ENCODE results near the gene ZBTB16.
"Not testable (repeated sequence)": the region's sequence is repeated elsewhere in the genome, so short reads cannot be mapped to it uniquely, and the experiment has no call there.

ZBTB16 gene

GRCh38 chr11:114044042-114044871 is 15.3 kb upstream of the ZBTB16 start:
- no peak for DNase-seq

- DNase-seq = no peak
Observed at GRCh38 chr11:114047327-114047726, 12.2 kb upstream of the ZBTB16 start.

DNA sequence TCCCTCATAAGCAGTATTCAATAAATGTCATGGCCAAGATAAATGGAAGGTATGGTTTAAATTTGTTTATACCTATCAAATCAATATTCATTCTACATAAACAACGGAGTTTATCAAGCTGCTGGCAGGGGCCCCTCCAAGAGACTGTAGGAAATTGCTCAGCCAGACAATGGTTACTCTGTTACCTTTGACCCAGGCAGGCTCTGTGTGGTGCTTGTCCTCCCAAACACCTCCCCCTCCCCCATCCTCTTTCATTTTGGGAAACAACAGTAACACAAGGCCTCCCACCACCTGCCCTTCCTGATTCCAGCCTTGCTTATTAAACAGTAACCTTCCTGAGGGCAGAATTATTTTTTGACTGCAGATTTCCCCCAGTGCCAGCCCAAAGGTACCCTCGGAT is 10.5 kb upstream of the ZBTB16 start:
- no peak for DNase-seq

DNA sequence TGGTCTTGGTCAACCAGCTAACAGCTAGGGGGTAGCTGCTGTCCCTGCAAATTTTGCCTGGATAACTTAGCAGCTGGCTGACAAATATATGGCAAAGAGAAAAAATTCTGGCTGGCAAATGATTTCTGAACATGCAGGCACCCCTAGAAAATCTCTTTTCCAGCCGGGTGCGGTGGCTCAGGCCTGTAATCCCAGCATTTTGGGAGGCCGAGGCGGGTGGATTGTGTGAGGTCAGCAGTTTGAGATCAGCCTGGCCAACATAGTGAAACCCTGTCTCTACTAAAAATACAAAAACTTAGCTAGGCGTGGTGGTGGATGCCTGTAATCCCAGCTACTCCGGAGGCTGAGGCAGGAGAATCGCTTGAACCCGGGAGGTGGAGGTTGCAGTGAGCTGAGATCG is 9.7 kb upstream of the ZBTB16 start:
- DNase-seq = not testable (repeated sequence)

GRCh38 chr11:114050258-114050927 is 9.1 kb upstream of the ZBTB16 start:
- DNase-seq = no peak

GRCh38 chr11:114051558-114051957 is 8.0 kb upstream of the ZBTB16 start:
- no peak for DNase-seq

- no peak for DNase-seq
Observed at GRCh38 chr11:114052160-114052559, 7.4 kb upstream of the ZBTB16 start.

DNA sequence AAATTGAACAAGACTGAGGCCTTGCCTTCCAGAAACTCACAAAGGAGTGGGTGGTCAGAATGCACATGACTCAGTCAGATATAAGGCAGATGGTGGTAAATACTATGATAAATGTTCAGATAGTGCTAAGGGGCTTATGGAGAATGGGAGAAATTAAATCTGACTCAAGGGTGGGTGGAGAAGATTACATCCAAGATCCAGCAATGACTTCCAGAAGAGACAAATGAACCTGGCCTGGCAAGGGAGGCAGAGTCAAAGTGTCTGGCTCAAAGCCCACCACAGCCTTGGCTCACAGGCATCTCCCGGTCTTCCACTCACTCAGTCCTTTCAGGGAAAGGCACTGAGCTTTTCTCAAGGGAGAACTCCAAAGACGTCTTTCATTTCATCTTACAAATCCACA is 6.1 kb upstream of the ZBTB16 start:
- no peak for DNase-seq

- no peak for DNase-seq
Observed at GRCh38 chr11:114054806-114055205, 4.7 kb upstream of the ZBTB16 start.

DNA sequence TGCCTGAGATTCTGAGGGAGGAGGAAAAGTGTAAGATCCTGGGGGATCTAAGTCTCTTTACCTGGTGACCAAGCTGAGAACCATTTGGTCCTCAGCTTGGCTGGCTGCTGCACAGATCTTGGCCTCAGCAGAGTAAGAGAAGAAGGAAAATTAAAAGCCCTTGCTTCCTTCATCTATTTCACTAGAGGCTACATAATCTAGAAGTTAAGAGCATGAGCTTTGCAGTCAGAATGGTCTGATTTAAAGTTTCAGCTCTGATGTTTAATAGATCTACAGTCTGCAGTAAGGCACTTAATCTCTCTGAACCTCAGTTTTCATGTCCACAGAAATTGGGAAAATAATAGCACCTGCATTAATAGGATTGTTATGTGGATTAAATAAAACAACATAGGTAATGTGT is 3.1 kb upstream of the ZBTB16 start:
- DNase-seq = no peak

GRCh38 chr11:114057147-114057546 is 2.4 kb upstream of the ZBTB16 start:
- no peak for DNase-seq

- no peak for DNase-seq
Observed at GRCh38 chr11:114057605-114058004, 1.9 kb upstream of the ZBTB16 start.

DNA sequence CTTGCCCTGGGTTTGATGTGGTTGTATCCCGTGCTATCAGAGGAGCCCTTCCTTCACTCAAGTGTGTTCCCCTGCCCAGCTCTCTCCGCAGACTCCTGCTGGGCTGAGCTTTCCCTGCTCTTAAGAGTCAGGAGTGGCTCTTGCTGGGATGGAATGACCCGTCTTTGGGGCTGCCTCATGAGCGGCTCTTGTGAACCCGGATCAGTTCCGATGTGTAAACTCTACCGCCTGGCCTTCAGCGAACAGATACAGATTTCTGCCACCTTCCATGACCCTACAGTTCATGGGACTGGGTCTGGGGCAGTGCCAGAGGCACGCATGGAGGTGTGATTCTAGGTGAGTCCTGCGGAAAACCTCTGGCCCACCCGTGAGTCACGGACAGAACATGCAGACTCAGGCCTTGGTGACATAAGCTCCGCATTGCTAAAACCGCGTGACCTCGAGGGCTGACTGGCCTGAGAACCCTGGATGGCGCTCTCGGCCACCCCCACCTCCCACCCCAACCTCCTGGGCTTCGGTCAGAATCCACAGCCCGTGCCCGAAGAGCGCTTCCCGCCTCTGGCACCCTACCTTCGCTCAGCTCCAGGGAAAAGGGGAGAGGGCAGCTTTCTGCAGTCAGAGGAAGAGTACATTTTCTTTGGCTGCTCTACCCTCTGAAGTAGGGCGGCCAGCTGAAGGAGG is 1.3 kb upstream of the ZBTB16 start:
- DNase-seq = no peak

DNA sequence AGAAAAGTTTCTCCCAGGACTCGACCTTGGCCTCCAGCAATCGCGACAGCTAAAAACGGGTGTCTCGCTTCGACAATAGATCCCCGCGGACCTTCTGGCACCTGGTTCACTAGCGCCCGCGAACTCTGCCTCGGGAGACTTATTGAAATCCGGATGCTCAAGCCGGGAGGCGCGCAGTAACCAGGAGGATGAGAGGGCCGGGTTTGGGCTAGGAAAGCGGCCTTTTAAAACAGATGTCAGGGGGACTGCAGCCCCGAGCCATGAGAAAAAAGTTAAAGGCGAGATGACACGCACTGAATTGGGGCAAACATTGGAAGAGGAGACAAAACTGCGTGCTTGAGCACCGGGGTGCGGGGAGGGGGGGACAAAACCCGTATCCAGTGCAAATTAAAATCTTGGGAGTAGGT is 637 bp upstream of the ZBTB16 start:
- no peak for DNase-seq

- DNase-seq = no peak
Observed at GRCh38 chr11:114059984-114060391, 477 bp downstream of the ZBTB16 start.

DNA sequence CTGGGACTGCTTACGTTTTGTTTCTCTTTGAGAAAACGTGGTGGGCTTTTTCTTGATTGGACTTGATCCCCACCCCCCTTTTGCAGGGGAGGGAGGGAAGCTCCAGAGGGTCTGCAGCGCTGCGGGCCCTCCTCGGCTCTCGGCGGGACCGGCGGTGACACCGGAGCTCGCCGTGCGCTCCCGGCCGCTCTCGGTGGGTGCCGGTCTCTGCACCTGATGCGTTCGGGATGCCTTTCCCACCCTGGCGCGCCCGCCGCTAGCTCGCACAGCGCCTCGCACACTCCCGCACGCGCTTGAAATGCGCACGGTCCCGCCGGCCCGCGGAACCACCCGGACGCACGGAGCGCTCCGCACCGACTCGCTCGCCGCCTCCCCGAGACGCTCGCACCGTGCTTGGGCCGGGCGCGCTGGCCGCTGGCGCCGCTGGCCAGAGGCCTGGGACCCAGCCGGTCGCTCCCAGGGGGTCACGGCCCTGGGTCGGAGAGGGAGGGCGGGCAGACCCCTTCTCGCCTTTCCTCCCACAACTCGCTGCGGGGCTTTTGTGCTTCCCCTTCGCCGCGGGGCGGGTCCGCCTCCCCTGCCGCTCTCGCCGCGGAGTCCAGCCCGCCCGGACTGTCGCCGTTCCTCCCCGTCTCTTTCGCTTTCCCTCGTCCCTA is 1.0 kb downstream of the ZBTB16 start:
- DNase-seq = no peak

GRCh38 chr11:114061048-114061680 is 1.7 kb downstream of the ZBTB16 start:
- DNase-seq = no peak

DNA sequence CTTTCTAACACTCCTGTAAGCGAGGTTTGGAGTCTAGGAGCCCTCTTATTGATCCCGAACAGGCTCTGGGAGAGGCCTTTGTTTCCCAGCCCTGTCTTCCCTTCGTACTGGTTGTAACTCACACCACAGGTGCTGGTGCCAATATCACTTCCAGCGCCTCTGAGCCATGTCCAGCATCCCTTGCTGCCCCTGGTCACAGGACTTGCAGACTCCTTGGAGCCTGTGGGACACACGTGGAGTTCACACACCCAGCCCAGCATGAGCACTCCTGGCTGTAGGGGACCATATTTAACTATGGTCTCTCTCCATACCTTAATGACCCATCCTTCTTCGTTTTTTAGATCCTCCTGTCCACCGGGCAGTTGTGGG is 2.2 kb downstream of the ZBTB16 start:
- DNase-seq = no peak

- no peak for DNase-seq
Observed at GRCh38 chr11:114062272-114062671, 2.8 kb downstream of the ZBTB16 start.

GRCh38 chr11:114063149-114063828 is 3.8 kb downstream of the ZBTB16 start:
- DNase-seq = no peak

DNA sequence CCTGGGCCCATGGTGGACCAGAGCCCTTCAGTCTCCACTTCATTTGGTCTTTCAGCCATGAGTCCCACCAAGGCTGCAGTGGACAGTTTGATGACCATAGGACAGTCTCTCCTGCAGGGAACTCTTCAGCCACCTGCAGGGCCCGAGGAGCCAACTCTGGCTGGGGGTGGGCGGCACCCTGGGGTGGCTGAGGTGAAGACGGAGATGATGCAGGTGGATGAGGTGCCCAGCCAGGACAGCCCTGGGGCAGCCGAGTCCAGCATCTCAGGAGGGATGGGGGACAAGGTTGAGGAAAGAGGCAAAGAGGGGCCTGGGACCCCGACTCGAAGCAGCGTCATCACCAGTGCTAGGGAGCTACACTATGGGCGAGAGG is 4.3 kb downstream of the ZBTB16 start:
- DNase-seq = no peak

- no peak for DNase-seq
Observed at GRCh38 chr11:114064216-114064615, 4.7 kb downstream of the ZBTB16 start.
